Left ventricle myocardium inferior (tissue), 1 donor: ENCODE data around the gene NAA10. TPM values are rescaled to one million over a fixed set of nuclear protein-coding genes. Genes with fewer than 3 reads are reported as not detected.

ENCODE experiments used
- DNase-seq: peaks from one replicate; pipeline ENCODE4 v3.0.0-alpha.2; 2020
- H3K27ac ChIP-seq: fragments of 200-600 bp; replicated peaks from 2 replicates; pipeline ENCODE4 v1.8.0; 2021
- H3K27me3 ChIP-seq: fragments of 200-600 bp; 2 replicates; pipeline ENCODE4 v1.8.0; 2021; ENCODE audit warnings: low read depth
- H3K36me3 ChIP-seq: fragments of 200-600 bp; 2 replicates; pipeline ENCODE4 v1.8.0; 2021
- H3K4me1 ChIP-seq: fragments of 200-600 bp; 2 replicates; pipeline ENCODE4 v1.8.0; 2021
- H3K4me3 ChIP-seq: fragments of 200-600 bp; 2 replicates; pipeline ENCODE4 v1.8.0; 2021; ENCODE audit warnings: mild to moderate bottlenecking, moderate library complexity
- H3K9me3 ChIP-seq: fragments of 200-600 bp; replicated peaks from 2 replicates; pipeline ENCODE4 v1.8.0; 2021
- CTCF ChIP-seq: fragments of 200-600 bp; IDR thresholded peaks from 2 replicates; pipeline ENCODE4 v1.8.0; 2021; ENCODE audit warnings: antibody characterized with exemption, mild to moderate bottlenecking, borderline replicate concordance
- intact Hi-C: fragments of 100-400 bp; cut with micrococcal nuclease; formaldehyde crosslinking; loops from one replicate; pipeline ENCODE4 v1.11.0; 2022
- total RNA-seq: library from RNA; stranded (reverse); fragmentation: NEBNext Ultra II Directional; extraction: Animal tissue kit (Norgen Biotek cat#: 25700); gene quantifications from one replicate; pipeline ENCODE4 v1.2.1, GENCODE V29; 2021
- donor health status: DM: no; HTN: yes; CAD: no; lungs with severe emphysema.

NAA10 gene
- total RNA-seq, 1 donor from 2014 or later, result 67.1 TPM

GRCh38 chrX:153924149-153924861 lies 10.5 kb downstream of the NAA10 start:
- peaks cover 72% of the 10 kb centered on the region for H3K4me1 ChIP-seq
- H3K9me3 ChIP-seq, result no peaks in the 10 kb centered on the region
- peak; percentile 45 for TF ChIP-seq CTCF
- intact Hi-C loops, result no loop called here
- no peaks in the 10 kb centered on the region for H3K36me3 ChIP-seq
- H3K27me3 ChIP-seq, result no peaks in the 10 kb centered on the region
- DNase-seq, result no peak
- peak overlapping the region; percentile 71 for H3K4me3 ChIP-seq
- H3K27ac ChIP-seq, result peak overlapping the region; percentile 97

GRCh38 chrX:153922932-153923857 lies 11.6 kb downstream of the NAA10 start:
- peaks cover 63% of the 10 kb centered on the region for H3K4me1 ChIP-seq
- intact Hi-C loops, result no loop called here
- no peaks in the 10 kb centered on the region for H3K27me3 ChIP-seq
- H3K27ac ChIP-seq, result peak overlapping the region; percentile 97
- H3K36me3 ChIP-seq, result no peaks in the 10 kb centered on the region
- TF ChIP-seq CTCF, result peak; percentile 68
- H3K9me3 ChIP-seq, result no peaks in the 10 kb centered on the region
- DNase-seq, result peak; percentile 79
- no peak overlapping the region for H3K4me3 ChIP-seq

GRCh38 chrX:153921511-153922446 lies 13.1 kb downstream of the NAA10 start:
- Histone ChIP-seq H3K4me1 (peaks cover 53% of the 10 kb centered on the region), H3K4me3 (peak overlapping the region; percentile 43), H3K9me3 (no peaks in the 10 kb centered on the region), H3K36me3 (no peaks in the 10 kb centered on the region), H3K27ac (peak overlapping the region; percentile 97), H3K27me3 (no peaks in the 10 kb centered on the region)
- intact Hi-C loops, result no loop called here
- DNase-seq, result no peak
- no peak for TF ChIP-seq CTCF

GRCh38 chrX:153921070-153921469 lies 13.8 kb downstream of the NAA10 start:
- TF ChIP-seq CTCF, result no peak
- intact Hi-C loops, result no loop called here
- Histone ChIP-seq H3K27ac (peak overlapping the region; percentile 97), H3K4me3 (peak overlapping the region; percentile 43), H3K9me3 (no peaks in the 10 kb centered on the region), H3K36me3 (no peaks in the 10 kb centered on the region), H3K27me3 (no peaks in the 10 kb centered on the region), H3K4me1 (peaks cover 48% of the 10 kb centered on the region)
- DNase-seq, result no peak

GRCh38 chrX:153920546-153920945 lies 14.3 kb downstream of the NAA10 start:
- H3K36me3 ChIP-seq, result no peaks in the 10 kb centered on the region
- no peak for DNase-seq
- H3K27me3 ChIP-seq, result no peaks in the 10 kb centered on the region
- H3K27ac ChIP-seq, result no peak overlapping the region
- H3K4me3 ChIP-seq, result no peak overlapping the region
- intact Hi-C loops, result no loop called here
- H3K4me1 ChIP-seq, result peaks cover 44% of the 10 kb centered on the region
- no peaks in the 10 kb centered on the region for H3K9me3 ChIP-seq
- no peak for TF ChIP-seq CTCF
